ENCODE measurements around the gene PNRC2.

DNA sequence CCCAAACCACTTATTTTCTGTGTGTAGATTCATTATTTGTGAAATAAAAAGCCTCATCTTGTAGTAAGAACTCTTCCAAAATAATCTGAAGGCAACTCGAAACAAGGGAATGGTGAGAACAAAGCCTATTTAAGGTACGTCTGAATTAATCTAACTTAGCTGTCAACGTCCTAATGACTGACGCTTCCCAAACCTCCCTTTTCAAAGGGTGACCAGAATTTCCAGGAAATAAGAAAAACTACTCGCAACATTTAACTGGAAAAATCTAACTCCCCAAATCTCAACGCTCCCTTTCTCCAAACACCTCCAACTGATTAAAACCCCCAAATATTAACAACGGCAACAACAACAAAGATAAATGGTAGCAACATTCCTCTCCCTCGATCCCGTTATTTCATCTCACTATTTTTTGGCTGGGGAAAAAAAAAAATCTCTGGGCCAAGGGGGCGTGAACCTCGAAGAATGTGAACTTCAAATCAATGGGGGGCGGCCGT lies 19.8 kb downstream of the PNRC2 start:
- no peak for TF ChIP-seq ZFP30 (CRISPR knock-in tag; IDR thresholded peaks at IDR 0.05)
- TF ChIP-seq ZFP3 (CRISPR knock-in tag; IDR thresholded peaks at IDR 0.05): no peak
- TF ChIP-seq TCF4 (CRISPR knock-in tag; IDR thresholded peaks at IDR 0.05; ENCODE audit: borderline replicate concordance): no peak
- TF ChIP-seq ZNF70 (CRISPR knock-in tag; IDR thresholded peaks at IDR 0.05): no peak
- no peak for TF ChIP-seq CSRNP3 (CRISPR knock-in tag; IDR thresholded peaks at IDR 0.05)
- TF ChIP-seq ZC3H10 (CRISPR knock-in tag; IDR thresholded peaks at IDR 0.05): no peak
- no peak for TF ChIP-seq GLIS3 (CRISPR knock-in tag; IDR thresholded peaks at IDR 0.05)
- no peak for TF ChIP-seq ARNTL (CRISPR knock-in tag; IDR thresholded peaks at IDR 0.05; ENCODE audit: borderline replicate concordance, low read depth)

All from SK-N-SH treated with all-trans-retinoic acid at 6 μM for 48 hours (cell line).